Lung (tissue), 12 donors: ENCODE data around the gene CDKN3. TPM values are rescaled to one million over a fixed set of nuclear protein-coding genes. Genes with fewer than 3 reads are reported as not detected.

ENCODE experiments used
- ATAC-seq: fragments of 200-7000 bp; cut with Tn5 transposase; one replicate; pipeline ENCODE4 v1.9.1; 2020; ENCODE audit warnings: moderate number of reproducible peaks; ENCODE audit not compliant: insufficient read depth, low FRiP score
- DNase-seq, 3 donors: peaks; one replicate each; pipeline ENCODE4 v3.0.0-alpha.2; 2013 to 2017
- H3K27ac ChIP-seq, 2 donors: one replicate each; pipeline ENCODE4 v1.5.1; 2013; ENCODE audit warnings: mild to moderate bottlenecking in 2 of 2, moderate library complexity in 2 of 2, control low read depth in 1 of 2, inconsistent platforms in 1 of 2, low read depth in 1 of 2, low read length in 1 of 2
- H3K27me3 ChIP-seq, 3 donors: one replicate each; pipeline ENCODE4 v1.5.1; 2013; ENCODE audit warnings: low read length in 2 of 3; ENCODE audit not compliant: control insufficient read depth in 3 of 3, insufficient read depth in 3 of 3
- H3K36me3 ChIP-seq, 4 donors: one replicate each; pipeline ENCODE4 v1.5.1; 2013; ENCODE audit warnings: low read length in 4 of 4, mild to moderate bottlenecking in 1 of 4, moderate library complexity in 1 of 4; ENCODE audit not compliant: control insufficient read depth in 4 of 4, insufficient read depth in 4 of 4
- H3K4me1 ChIP-seq, 5 donors: one replicate each; pipeline ENCODE4 v1.5.1; 2013; ENCODE audit warnings: low read length in 5 of 5, mild to moderate bottlenecking in 2 of 5, moderate library complexity in 1 of 5; ENCODE audit not compliant: control insufficient read depth in 5 of 5, insufficient read depth in 5 of 5
- H3K4me3 ChIP-seq: one replicate; pipeline ENCODE4 v1.5.1; 2013; ENCODE audit warnings: mild to moderate bottlenecking, control low read depth, moderate library complexity
- H3K9ac ChIP-seq, 2 donors: one replicate each; pipeline ENCODE4 v1.5.1; 2013; ENCODE audit warnings: low read length in 2 of 2, control low read depth in 1 of 2; ENCODE audit not compliant: insufficient read depth in 1 of 2
- H3K9me3 ChIP-seq, 4 donors: one replicate each; pipeline ENCODE4 v1.5.1; 2013; ENCODE audit warnings: low read length in 3 of 4, mild to moderate bottlenecking in 1 of 4, moderate library complexity in 1 of 4; ENCODE audit not compliant: control insufficient read depth in 4 of 4, insufficient read depth in 3 of 4
- WGBS, 2 donors: extraction: QIAGEN DNeasy Blood & Tissue Kit; methylation state at CpG; one replicate each; pipeline ENCODE4 v1.1.7; 2013; 5-methylcytosine and 5-hydroxymethylcytosine counted together
- polyA plus RNA-seq, 2 donors: library from polyadenylated mRNA; stranded (reverse); fragments of 200-250 nt; gene quantifications; one replicate each; pipeline ENCODE4 v1.2.1, GENCODE V29; 2013
- total RNA-seq, 2 donors: library from RNA; depleted of rRNA in 1 of 2; stranded (reverse); fragments of >200 nt in 1 of 2; gene quantifications; one replicate each; pipeline ENCODE4 v1.2.1, GENCODE V29; 2014 to 2021
- TF ChIP-seq, protein P1 (sequence below): IDR thresholded peaks from 2 replicates; pipeline ENCODE4 v1.5.1; 2012; ENCODE audit warnings: mild to moderate bottlenecking; ENCODE audit errors: control extremely low read depth, extremely low read depth
- donor health status: control.
- donor health status: control.
- donor health status: Bipolar disorder and iron deficiency.
- donor health status: healthy.
- donor health status: DM: yes; HTN: yes; CAD: no.

CDKN3 gene
- total and polyA plus RNA-seq, 4 donors, result 1.5 to 5.7 (median 4.6) TPM

DNA sequence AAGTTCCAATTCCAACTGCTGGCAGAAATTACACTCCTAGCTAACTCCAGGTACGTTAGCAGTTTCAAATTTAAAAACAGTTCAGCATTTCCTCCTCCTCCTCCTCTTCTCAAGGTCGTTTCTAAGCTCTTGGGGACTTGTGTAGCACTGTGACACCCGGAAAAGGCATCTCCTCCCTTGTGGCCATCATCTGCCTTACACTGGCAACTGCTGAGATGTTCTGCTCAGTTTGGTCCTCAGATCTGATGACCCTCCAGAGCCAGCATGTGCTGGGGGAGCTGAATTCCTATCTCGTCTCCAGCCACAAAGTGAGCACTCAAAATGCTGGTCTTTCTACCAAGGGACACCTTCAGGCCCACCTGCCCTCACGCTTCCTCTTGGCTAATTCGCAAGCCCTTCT is 43.5 kb upstream of the CDKN3 start:
- no peak for ATAC-seq
- peaks cover 0 to 11% (median 0%) of the 10 kb centered on the region in 5 donors for H3K4me1 ChIP-seq
- TF ChIP-seq, protein P1, sequence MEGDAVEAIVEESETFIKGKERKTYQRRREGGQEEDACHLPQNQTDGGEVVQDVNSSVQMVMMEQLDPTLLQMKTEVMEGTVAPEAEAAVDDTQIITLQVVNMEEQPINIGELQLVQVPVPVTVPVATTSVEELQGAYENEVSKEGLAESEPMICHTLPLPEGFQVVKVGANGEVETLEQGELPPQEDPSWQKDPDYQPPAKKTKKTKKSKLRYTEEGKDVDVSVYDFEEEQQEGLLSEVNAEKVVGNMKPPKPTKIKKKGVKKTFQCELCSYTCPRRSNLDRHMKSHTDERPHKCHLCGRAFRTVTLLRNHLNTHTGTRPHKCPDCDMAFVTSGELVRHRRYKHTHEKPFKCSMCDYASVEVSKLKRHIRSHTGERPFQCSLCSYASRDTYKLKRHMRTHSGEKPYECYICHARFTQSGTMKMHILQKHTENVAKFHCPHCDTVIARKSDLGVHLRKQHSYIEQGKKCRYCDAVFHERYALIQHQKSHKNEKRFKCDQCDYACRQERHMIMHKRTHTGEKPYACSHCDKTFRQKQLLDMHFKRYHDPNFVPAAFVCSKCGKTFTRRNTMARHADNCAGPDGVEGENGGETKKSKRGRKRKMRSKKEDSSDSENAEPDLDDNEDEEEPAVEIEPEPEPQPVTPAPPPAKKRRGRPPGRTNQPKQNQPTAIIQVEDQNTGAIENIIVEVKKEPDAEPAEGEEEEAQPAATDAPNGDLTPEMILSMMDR, result no peak
- H3K9ac ChIP-seq, result no peak overlapping the region
- no peak overlapping the region for H3K27ac ChIP-seq
- no peaks in the 10 kb centered on the region for H3K9me3 ChIP-seq
- 74 to 85% methylated on average over 6 of the region's 6 CpGs for WGBS, 2 donors
- no peak overlapping the region for H3K4me3 ChIP-seq
- H3K36me3 ChIP-seq, result no peaks in the 10 kb centered on the region
- no peaks in the 10 kb centered on the region for H3K27me3 ChIP-seq
- DNase-seq, result no peak

DNA sequence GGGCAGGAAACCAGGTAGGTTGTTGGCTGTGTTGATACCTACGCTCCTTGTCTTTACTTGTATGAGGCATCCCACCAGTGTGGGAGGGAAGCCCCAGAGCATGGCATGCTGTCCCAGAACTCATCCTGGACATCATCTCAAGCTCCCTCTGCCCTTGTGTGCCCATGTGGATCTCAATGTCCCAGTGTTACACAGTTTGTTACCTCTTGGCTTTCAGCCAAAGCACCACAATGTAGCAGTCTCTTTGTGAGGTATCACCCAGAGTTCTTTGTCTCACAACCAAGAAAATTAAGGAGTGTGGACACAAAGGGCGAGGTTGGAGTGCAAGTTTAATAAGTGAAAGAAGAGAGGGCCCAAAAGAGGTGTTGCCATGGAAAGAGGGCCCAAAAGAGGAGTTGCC is 43.1 kb upstream of the CDKN3 start:
- WGBS, 2 donors, result 82 to 86% methylated on average over 2 of the region's 2 CpGs
- peaks cover 0 to 11% (median 0%) of the 10 kb centered on the region in 5 donors for H3K4me1 ChIP-seq
- H3K27ac ChIP-seq, result no peak overlapping the region
- H3K9me3 ChIP-seq, result no peaks in the 10 kb centered on the region
- DNase-seq, result no peak
- H3K36me3 ChIP-seq, result no peaks in the 10 kb centered on the region
- no peak for ATAC-seq
- TF ChIP-seq, protein P1, result no peak
- H3K4me3 ChIP-seq, result no peak overlapping the region
- no peaks in the 10 kb centered on the region for H3K27me3 ChIP-seq
- H3K9ac ChIP-seq, result no peak overlapping the region

DNA sequence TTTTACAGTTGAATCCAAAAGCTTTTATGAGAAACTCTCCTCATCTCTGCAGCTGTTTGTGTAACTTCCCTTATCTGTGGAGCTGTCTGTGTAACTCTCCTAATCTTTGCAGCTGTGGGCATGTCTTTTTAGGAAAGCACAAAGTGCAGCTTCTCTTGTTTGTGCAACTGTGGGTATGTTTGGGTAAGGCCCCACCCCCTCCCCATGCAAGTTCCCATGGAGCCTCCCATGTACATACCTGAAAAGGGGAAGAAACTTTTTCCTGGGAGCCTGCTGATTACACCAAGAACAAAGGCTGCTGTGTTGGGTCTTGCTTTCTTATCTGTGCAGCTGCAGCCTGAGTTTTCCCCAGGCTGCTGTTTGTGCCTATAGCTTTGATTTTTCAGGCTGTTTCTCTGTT is 42.7 kb upstream of the CDKN3 start:
- DNase-seq (no peak), ATAC-seq (no peak)
- H3K4me1 ChIP-seq, result peaks cover 0 to 11% (median 0%) of the 10 kb centered on the region in 5 donors
- H3K36me3 ChIP-seq, result no peaks in the 10 kb centered on the region
- no peak overlapping the region for H3K4me3 ChIP-seq
- no peak overlapping the region for H3K27ac ChIP-seq
- H3K27me3 ChIP-seq, result no peaks in the 10 kb centered on the region
- H3K9me3 ChIP-seq, result no peaks in the 10 kb centered on the region
- TF ChIP-seq, protein P1, result no peak
- H3K9ac ChIP-seq, result no peak overlapping the region

DNA sequence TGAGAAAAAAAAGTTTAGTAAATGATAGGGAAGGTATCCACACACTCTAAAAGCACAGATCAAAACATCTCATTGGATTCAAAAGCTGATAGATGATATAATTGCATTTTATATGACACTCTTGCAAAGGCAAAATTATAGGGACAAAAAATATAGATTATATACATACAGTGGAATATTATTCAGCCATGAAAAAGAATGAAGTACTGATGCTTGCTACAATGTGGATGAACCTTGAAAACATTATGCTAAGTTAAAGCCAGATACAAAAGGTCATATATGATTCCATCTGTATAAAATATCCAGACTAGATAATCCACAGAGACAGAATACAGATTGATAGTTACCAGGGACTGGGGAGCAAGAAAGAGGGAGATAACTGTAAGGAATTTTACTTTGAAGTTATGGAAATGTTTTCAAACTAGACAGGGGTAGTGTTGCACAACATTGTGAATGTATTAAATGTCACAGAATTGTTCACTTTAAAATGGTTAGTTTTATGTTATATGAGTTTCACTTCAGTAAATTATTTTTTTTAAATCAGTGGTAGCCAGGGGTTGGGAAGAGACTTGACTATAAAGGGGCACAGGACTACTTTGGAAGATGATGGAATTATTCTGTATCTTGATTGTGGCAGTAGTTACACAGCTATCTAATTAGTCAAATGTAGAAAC is 41.7 kb upstream of the CDKN3 start:
- H3K9me3 ChIP-seq, result no peaks in the 10 kb centered on the region
- H3K27ac ChIP-seq, result no peak overlapping the region
- DNase-seq (no peak), ATAC-seq (no peak)
- TF ChIP-seq, protein P1, result no peak
- H3K36me3 ChIP-seq, result no peaks in the 10 kb centered on the region
- peaks cover 0 to 2% (median 0%) of the 10 kb centered on the region in 5 donors for H3K4me1 ChIP-seq
- no peaks in the 10 kb centered on the region for H3K27me3 ChIP-seq
- H3K4me3 ChIP-seq, result no peak overlapping the region
- H3K9ac ChIP-seq, result no peak overlapping the region
